Measurements from ENCODE around the gene PTPN6.

PTPN6 gene

GRCh38 chr12:6957741-6958608 is 6.8 kb downstream of the PTPN6 start:
- DNase-seq (ENCODE audit: low read depth): no peak
- H3K4me3 ChIP-seq (ENCODE audit: low read depth, low read length): peak overlapping the region; percentile 93
- TF ChIP-seq, protein P1, sequence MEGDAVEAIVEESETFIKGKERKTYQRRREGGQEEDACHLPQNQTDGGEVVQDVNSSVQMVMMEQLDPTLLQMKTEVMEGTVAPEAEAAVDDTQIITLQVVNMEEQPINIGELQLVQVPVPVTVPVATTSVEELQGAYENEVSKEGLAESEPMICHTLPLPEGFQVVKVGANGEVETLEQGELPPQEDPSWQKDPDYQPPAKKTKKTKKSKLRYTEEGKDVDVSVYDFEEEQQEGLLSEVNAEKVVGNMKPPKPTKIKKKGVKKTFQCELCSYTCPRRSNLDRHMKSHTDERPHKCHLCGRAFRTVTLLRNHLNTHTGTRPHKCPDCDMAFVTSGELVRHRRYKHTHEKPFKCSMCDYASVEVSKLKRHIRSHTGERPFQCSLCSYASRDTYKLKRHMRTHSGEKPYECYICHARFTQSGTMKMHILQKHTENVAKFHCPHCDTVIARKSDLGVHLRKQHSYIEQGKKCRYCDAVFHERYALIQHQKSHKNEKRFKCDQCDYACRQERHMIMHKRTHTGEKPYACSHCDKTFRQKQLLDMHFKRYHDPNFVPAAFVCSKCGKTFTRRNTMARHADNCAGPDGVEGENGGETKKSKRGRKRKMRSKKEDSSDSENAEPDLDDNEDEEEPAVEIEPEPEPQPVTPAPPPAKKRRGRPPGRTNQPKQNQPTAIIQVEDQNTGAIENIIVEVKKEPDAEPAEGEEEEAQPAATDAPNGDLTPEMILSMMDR (IDR thresholded peaks at IDR 0.05; ENCODE audit: low read depth, low read length, missing control alignments): no peak

DNA sequence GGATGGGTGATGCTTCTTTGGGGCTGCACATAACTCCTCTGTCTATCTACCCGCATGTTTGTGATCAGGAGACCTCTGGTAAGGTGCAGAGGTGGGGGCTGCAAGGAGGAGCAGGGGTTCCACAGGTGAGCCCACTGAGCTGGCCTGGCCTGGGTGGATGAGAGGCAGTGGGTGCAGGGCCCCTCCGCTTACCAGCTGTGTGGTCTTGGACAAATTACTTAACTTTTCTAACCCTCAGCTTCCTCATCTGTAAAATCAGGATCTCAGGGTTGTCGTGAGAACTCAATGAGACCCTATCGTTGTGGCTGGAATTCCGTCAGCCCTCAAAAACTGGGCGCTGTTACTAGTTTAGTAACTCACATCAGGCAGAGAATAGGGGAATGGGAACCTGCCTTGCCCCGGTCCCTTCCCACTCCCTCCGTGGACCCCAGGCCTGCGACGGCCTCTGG is 7.5 kb downstream of the PTPN6 start:
- TF ChIP-seq, protein P1 (IDR thresholded peaks at IDR 0.05; ENCODE audit: low read depth, low read length, missing control alignments): no peak
- DNase-seq (ENCODE audit: low read depth): no peak
- peak overlapping the region; percentile 93 for H3K4me3 ChIP-seq (ENCODE audit: low read depth, low read length)

- TF ChIP-seq, protein P1 (IDR thresholded peaks at IDR 0.05; ENCODE audit: low read depth, low read length, missing control alignments): no peak
- DNase-seq (ENCODE audit: low read depth): peak; percentile 84
- H3K4me3 ChIP-seq (ENCODE audit: low read depth, low read length): peak overlapping the region; percentile 93
Observed at GRCh38 chr12:6959058-6959804, 8.1 kb downstream of the PTPN6 start.

DNA sequence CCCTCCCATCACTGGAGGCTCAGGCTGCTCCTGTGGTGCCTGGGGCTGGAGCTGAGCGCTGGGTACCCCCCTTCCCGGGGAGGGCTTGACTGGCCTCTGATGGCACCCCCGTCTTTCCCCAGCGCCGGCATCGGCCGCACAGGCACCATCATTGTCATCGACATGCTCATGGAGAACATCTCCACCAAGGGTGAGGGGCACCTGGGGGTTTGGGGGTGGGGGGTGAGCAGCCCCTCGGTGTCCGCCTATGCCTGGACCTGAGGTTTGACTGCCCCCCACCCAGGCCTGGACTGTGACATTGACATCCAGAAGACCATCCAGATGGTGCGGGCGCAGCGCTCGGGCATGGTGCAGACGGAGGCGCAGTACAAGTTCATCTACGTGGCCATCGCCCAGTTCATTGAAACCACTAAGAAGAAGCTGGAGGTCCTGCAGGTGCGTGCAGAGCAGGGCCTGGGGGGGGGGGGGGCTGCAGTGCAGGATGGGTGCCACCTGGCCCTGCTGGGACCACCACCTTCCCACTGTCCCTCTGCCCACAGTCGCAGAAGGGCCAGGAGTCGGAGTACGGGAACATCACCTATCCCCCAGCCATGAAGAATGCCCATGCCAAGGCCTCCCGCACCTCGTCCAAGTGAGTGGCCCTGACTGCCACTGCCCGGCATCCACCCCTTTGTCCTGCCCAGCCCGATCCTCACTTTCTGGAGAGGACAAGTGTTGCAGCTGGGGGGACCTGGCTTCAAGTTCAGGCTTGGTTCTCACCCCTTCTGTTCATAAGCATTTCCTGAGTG is 8.8 kb downstream of the PTPN6 start:
- peak overlapping the region; percentile 93 for H3K4me3 ChIP-seq (ENCODE audit: low read depth, low read length)
- no peak for DNase-seq (ENCODE audit: low read depth)
- TF ChIP-seq, protein P1 (IDR thresholded peaks at IDR 0.05; ENCODE audit: low read depth, low read length, missing control alignments): no peak

DNA sequence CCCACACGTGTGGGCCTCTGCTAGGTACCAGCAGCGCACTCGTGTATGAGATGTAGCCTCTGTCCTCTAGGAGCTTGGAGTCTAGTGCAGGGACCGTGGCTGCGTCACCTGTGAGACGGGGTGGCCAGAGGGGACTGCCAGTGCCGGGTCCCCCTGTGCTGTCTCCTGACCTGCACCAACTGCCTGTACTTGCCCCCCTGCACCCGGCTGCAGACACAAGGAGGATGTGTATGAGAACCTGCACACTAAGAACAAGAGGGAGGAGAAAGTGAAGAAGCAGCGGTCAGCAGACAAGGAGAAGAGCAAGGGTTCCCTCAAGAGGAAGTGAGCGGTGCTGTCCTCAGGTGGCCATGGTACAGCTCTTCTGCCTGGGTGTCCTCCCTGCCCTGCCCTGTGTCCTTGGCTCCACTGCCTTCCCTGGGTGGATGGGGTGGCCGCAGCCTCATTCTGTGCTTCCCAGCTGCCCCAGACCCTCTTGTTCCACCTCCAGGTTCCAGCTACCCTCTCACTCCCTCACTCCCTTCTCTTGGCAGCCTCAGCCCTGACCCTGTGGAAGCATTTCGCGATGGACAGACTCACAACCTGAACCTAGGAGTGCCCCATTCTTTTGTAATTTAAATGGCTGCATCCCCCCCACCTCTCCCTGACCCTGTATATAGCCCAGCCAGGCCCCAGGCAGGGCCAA is 9.6 kb downstream of the PTPN6 start:
- no peak for DNase-seq (ENCODE audit: low read depth)
- TF ChIP-seq, protein P1 (IDR thresholded peaks at IDR 0.05; ENCODE audit: low read depth, low read length, missing control alignments): peak; percentile 63
- H3K4me3 ChIP-seq (ENCODE audit: low read depth, low read length): peak overlapping the region; percentile 33

- TF ChIP-seq, protein P1 (IDR thresholded peaks at IDR 0.05; ENCODE audit: low read depth, low read length, missing control alignments): no peak
- DNase-seq (ENCODE audit: low read depth): no peak
- H3K4me3 ChIP-seq (ENCODE audit: low read depth, low read length): peak overlapping the region; percentile 33; the same call in 1 of the 2 replicates
Observed at GRCh38 chr12:6961278-6961694, 10.1 kb downstream of the PTPN6 start.

Measured in GM12864 (cell line).